Epithelial cell of esophagus (primary cell): Measurements from ENCODE around the gene EPGN.

Experiments
- DNase-seq: peaks from one replicate; pipeline ENCODE4 v3.0.0; 2010; ENCODE audit warnings: low read depth
- H3K4me3 ChIP-seq: 2 replicates; pipeline ENCODE4 v1.5.1; 2011; ENCODE audit warnings: mild to moderate bottlenecking, low read length, control low read depth
- TF ChIP-seq, protein P1 (sequence below): IDR thresholded peaks from 2 replicates; pipeline ENCODE4 v1.5.1; 2011; ENCODE audit warnings: low read depth, mild to moderate bottlenecking, low read length, control low read depth, inconsistent platforms; ENCODE audit not compliant: insufficient read depth; ENCODE audit errors: missing control alignments

The EPGN gene

DNA sequence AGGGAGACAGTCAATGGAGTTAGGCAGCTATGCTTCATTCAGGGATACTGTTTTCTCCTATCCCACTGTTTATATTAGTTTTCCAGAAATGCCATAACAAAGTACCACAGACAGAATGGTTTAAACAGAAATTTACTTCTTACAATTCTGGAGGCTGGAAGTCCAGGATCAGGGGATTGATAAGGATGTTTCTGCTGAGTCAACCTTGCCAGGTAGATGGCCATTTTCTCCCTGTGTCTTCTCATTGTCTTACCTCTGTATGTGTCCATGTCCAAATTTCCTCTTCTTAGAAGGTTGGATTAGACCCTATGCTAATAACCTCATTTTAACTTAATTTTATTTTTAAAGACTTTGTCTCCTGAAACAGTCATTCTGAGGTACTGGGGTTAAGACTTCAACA, 20.5 kb upstream of the EPGN start:
- DNase-seq, result no peak
- no peak overlapping the region for H3K4me3 ChIP-seq
- TF ChIP-seq, protein P1, sequence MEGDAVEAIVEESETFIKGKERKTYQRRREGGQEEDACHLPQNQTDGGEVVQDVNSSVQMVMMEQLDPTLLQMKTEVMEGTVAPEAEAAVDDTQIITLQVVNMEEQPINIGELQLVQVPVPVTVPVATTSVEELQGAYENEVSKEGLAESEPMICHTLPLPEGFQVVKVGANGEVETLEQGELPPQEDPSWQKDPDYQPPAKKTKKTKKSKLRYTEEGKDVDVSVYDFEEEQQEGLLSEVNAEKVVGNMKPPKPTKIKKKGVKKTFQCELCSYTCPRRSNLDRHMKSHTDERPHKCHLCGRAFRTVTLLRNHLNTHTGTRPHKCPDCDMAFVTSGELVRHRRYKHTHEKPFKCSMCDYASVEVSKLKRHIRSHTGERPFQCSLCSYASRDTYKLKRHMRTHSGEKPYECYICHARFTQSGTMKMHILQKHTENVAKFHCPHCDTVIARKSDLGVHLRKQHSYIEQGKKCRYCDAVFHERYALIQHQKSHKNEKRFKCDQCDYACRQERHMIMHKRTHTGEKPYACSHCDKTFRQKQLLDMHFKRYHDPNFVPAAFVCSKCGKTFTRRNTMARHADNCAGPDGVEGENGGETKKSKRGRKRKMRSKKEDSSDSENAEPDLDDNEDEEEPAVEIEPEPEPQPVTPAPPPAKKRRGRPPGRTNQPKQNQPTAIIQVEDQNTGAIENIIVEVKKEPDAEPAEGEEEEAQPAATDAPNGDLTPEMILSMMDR, result no peak

- DNase-seq, result no peak
- H3K4me3 ChIP-seq, result no peak overlapping the region
Observed at GRCh38 chr4:74291471-74291870, 16.8 kb upstream of the EPGN start.

DNA sequence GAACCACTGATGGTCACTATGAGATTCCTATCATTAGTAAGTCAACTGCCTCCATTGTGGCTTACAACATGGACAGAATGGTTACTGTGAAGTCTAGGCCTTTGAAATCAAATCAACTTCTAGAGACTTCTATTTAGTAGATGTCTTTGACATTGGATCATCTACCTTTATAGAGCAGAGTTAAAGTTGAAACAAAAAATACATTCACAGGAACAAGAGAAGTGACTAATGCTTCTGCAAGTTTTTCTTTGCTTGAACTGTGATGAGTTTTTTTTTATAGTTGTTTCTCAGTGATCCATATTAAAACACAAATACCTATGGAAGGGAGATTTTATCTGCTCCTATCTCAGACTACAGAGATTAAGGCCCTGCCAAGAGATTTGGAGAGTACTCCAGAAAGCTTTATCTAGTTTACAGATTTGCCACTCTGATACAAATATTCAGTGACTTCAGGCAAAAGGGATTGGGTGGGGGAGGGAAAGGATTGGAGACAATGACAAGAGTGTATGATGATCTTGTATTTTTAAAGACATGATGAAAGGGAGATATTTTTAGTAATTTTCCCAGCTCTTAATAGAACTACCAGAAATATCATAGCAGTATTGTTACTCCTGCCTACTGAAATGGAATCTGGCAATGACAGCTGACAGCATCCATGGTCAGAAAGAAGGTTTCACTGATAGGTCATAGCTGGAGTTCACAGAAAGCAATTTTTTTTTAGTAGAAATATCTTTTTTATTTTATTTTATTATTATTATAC, 16.0 kb upstream of the EPGN start:
- DNase-seq, result no peak
- no peak overlapping the region for H3K4me3 ChIP-seq
- TF ChIP-seq, protein P1, result no peak

More at GRCh38 chr4:74291471-74291870, 16.8 kb upstream of the EPGN start:
- TF ChIP-seq, protein P1, result no peak

- H3K4me3 ChIP-seq, result no peak overlapping the region
- TF ChIP-seq, protein P1, result no peak
- peak; percentile 78 for DNase-seq
Observed at GRCh38 chr4:74293558-74293957, 14.7 kb upstream of the EPGN start.

GRCh38 chr4:74294681-74295080, 13.6 kb upstream of the EPGN start:
- DNase-seq, result no peak
- TF ChIP-seq, protein P1, result no peak

DNA sequence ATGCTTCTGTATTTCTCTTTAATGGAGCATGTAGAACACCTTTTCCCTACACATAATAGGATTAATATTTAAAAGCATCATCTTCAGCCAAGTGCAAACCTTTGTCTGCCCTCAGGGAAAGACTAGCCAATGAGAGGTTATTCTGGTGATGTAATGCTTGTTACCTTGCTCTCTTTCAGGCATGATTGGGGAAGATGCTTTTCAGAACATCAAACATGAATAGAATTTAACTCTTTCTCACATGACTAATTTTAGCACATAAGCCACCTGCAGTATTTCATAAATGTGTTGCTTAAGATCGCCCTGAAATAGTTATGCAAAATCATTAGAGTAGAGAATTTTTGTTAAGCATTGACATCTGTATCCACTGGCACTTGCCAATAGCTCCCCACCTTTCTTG, 10.7 kb upstream of the EPGN start:
- TF ChIP-seq, protein P1, result no peak
- DNase-seq, result no peak
- H3K4me3 ChIP-seq, result no peak overlapping the region

More at GRCh38 chr4:74294681-74295080, 13.6 kb upstream of the EPGN start:
- no peak overlapping the region for H3K4me3 ChIP-seq
